PC-9 (cell line): ENCODE results near the gene ASTN2. TPM values are rescaled to one million over a fixed set of nuclear protein-coding genes. Genes with fewer than 3 reads are reported as not detected.
A peak's percentile ranks its signal among the peaks of the same experiment; 100 is the strongest.

Source experiments
- BruUV-seq: library from RNA; stranded (reverse); fragments of 400-500 nt; replicated peaks from 2 replicates; lab custom pipeline; 2021; lab: Mats Ljungman, UMichigan
- CTCF ChIA-PET: fragments of 300-600 bp; sonication (Branson Sonifier 250); formaldehyde crosslinking; loops from one replicate; lab custom pipeline; 2022; ENCODE audit warnings: antibody characterized with exemption; lab: Charles Lee
- POLR2A ChIA-PET: fragments of 300-600 bp; sonication (Branson Sonifier 250); formaldehyde crosslinking; loops from one replicate; lab custom pipeline; 2022; ENCODE audit warnings: antibody characterized with exemption; ENCODE audit not compliant: unreplicated experiment; lab: Charles Lee
- DNase-seq, 2 experiments: peaks; one replicate each; pipeline versions ENCODE4 v3.0.0 to v3.0.0-alpha.2; 2015 to 2022; ENCODE audit warnings: mixed read lengths in 1 of 2
- H2AFZ ChIP-seq: fragments of 200-600 bp; sonication (generic); 2 replicates; pipeline ENCODE4 v1.8.1; 2017; ENCODE audit warnings: antibody characterized with exemption
- H3F3A ChIP-seq: fragments of 200-600 bp; sonication (generic); 2 replicates; pipeline ENCODE4 v1.8.1; 2017; ENCODE audit warnings: antibody characterized with exemption, mild to moderate bottlenecking, low read depth; ENCODE audit not compliant: insufficient read depth
- H3K27ac ChIP-seq: fragments of 200-600 bp; sonication (generic); 2 replicates; pipeline ENCODE4 v1.6.1; 2016; ENCODE audit warnings: mixed run types
- H3K27me3 ChIP-seq: fragments of 200-600 bp; sonication (generic); 2 replicates; pipeline ENCODE4 v1.6.1; 2016; ENCODE audit warnings: low read depth, mixed run types; ENCODE audit not compliant: insufficient read depth
- H3K36me3 ChIP-seq: fragments of 200-600 bp; sonication (generic); 2 replicates; pipeline ENCODE4 v1.6.1; 2016; ENCODE audit warnings: low read depth, mixed run types
- H3K4me1 ChIP-seq: fragments of 200-600 bp; sonication (generic); replicated peaks from 2 replicates; pipeline ENCODE4 v1.6.1; 2016; ENCODE audit warnings: mixed run types; ENCODE audit not compliant: insufficient read depth
- H3K4me2 ChIP-seq: fragments of 200-600 bp; sonication (generic); 2 replicates; pipeline ENCODE4 v1.6.1; 2017; ENCODE audit warnings: mixed run types
- H3K4me3 ChIP-seq: fragments of 200-600 bp; sonication (generic); 2 replicates; pipeline ENCODE4 v1.6.1; 2016; ENCODE audit warnings: mixed run types
- H3K79me2 ChIP-seq: fragments of 200-600 bp; sonication (generic); 2 replicates; pipeline ENCODE4 v1.6.1; 2017; ENCODE audit warnings: low read depth, mixed run types
- H3K9me2 ChIP-seq: fragments of 200-600 bp; sonication (generic); 2 replicates; pipeline ENCODE4 v1.8.1; 2017; ENCODE audit warnings: mild to moderate bottlenecking; ENCODE audit not compliant: insufficient read depth
- H3K9me3 ChIP-seq: fragments of 200-600 bp; sonication (generic); 2 replicates; pipeline ENCODE4 v1.8.1; 2016; ENCODE audit warnings: low read depth; ENCODE audit not compliant: insufficient read depth
- H4K20me1 ChIP-seq: fragments of 200-600 bp; sonication (generic); 2 replicates; pipeline ENCODE4 v1.8.1; 2017; ENCODE audit not compliant: insufficient read depth
- CTCF ChIP-seq: fragments of 200-600 bp; sonication (generic); conservative IDR thresholded peaks from 2 replicates; pipeline ENCODE4 v1.6.1; 2017; ENCODE audit warnings: mixed run types, antibody characterized with exemption, mild to moderate bottlenecking, moderate library complexity
- EZH2 ChIP-seq: fragments of 200-600 bp; sonication (generic); IDR thresholded peaks from 2 replicates; pipeline ENCODE4 v1.8.0; 2017; ENCODE audit warnings: antibody characterized with exemption, low read depth
- intact Hi-C: fragments of 100-400 bp; cut with micrococcal nuclease; formaldehyde crosslinking; loops from one replicate; pipeline ENCODE4 v1.10.0; 2022; ENCODE audit not compliant: unreplicated experiment
- total RNA-seq: library from RNA; stranded (reverse); gene quantifications from 2 replicates; pipeline ENCODE4 v1.2.3, GENCODE V29; 2021

The ASTN2 gene
- total RNA-seq, 1 experiment from 2014 or later: 6.2 TPM

- H3K4me2 ChIP-seq: no peak overlapping the region
- H3K27ac ChIP-seq: no peak overlapping the region
- H2AFZ ChIP-seq: no peak overlapping the region
- H3F3A ChIP-seq: no peaks in the 10 kb centered on the region
- ChIA-PET POLR2A (no interaction called here), CTCF (no interaction called here)
- H3K36me3 ChIP-seq: no peaks in the 10 kb centered on the region
- no peak for TF ChIP-seq CTCF
- no peak for TF ChIP-seq EZH2
- no peaks in the 10 kb centered on the region for H3K27me3 ChIP-seq
- H3K9me3 ChIP-seq: no peaks in the 10 kb centered on the region
- BruUV-seq: no TSS peak
- H3K9me2 ChIP-seq: no peaks in the 10 kb centered on the region
- no peaks in the 10 kb centered on the region for H3K79me2 ChIP-seq
- no peaks in the 10 kb centered on the region for H3K4me1 ChIP-seq
- no peaks in the 10 kb centered on the region for H4K20me1 ChIP-seq
- DNase-seq: no peak
- no peak overlapping the region for H3K4me3 ChIP-seq
- intact Hi-C loops: loop anchor here (5.0 kb wide), 1 partner anchor 332 kb away; the partner anchor contains the start of gene PAPPA
These were observed 931.0 kb downstream of the ASTN2 start for GRCh38 chr9:116483622-116484491.

- no peaks in the 10 kb centered on the region for H3F3A ChIP-seq
- H2AFZ ChIP-seq: no peak overlapping the region
- no peaks in the 10 kb centered on the region for H3K27me3 ChIP-seq
- no peaks in the 10 kb centered on the region for H3K4me1 ChIP-seq
- no peak overlapping the region for H3K27ac ChIP-seq
- no peaks in the 10 kb centered on the region for H3K79me2 ChIP-seq
- intact Hi-C loops: loop anchor here (5.0 kb wide), 1 partner anchor 330 kb away; the partner anchor contains the start of gene PAPPA
- no peaks in the 10 kb centered on the region for H4K20me1 ChIP-seq
- no peaks in the 10 kb centered on the region for H3K36me3 ChIP-seq
- TF ChIP-seq EZH2: no peak
- TF ChIP-seq CTCF: no peak
- H3K4me3 ChIP-seq: no peak overlapping the region
- DNase-seq: peak in 1 of 2 experiments; percentile 51
- no peak overlapping the region for H3K4me2 ChIP-seq
- POLR2A ChIA-PET: interaction anchor here (0.6 kb wide), 1 partner anchor 209 kb away, joined by 10 read pairs; no protein-coding TSS in a partner anchor
- no TSS peak for BruUV-seq
- CTCF ChIA-PET: no interaction called here
- H3K9me2 ChIP-seq: no peaks in the 10 kb centered on the region
- no peaks in the 10 kb centered on the region for H3K9me3 ChIP-seq
These were observed 932.1 kb downstream of the ASTN2 start for GRCh38 chr9:116482740-116483139.

- no TSS peak for BruUV-seq
These were observed 934.2 kb downstream of the ASTN2 start for GRCh38 chr9:116480700-116481099.

More at GRCh38 chr9:116480700-116481099, 934.2 kb downstream of the ASTN2 start:
- Histone ChIP-seq H3K27me3 (no peaks in the 10 kb centered on the region), H3F3A (no peaks in the 10 kb centered on the region), H2AFZ (no peak overlapping the region), H3K79me2 (no peaks in the 10 kb centered on the region), H3K9me3 (no peaks in the 10 kb centered on the region), H3K27ac (no peak overlapping the region), H3K4me2 (no peak overlapping the region), H3K4me1 (no peaks in the 10 kb centered on the region), H3K36me3 (no peaks in the 10 kb centered on the region), H4K20me1 (no peaks in the 10 kb centered on the region), H3K9me2 (no peaks in the 10 kb centered on the region), H3K4me3 (no peak overlapping the region)
- no peak for TF ChIP-seq CTCF
- ChIA-PET POLR2A (no interaction called here), CTCF (no interaction called here)
- intact Hi-C loops: loop anchor here (5.0 kb wide), 1 partner anchor 328 kb away; the partner anchor contains the start of gene PAPPA
- no peak for DNase-seq
